Panc1 (cell line): ENCODE measurements around the gene SMYD4.

ENCODE experiments used
- POLR2AphosphoS5 ChIP-seq: IDR thresholded peaks from 2 replicates; pipeline ENCODE4 v1.6.1; 2012; ENCODE audit warnings: mild to moderate bottlenecking, low read depth, low read length, moderate library complexity
- TF ChIP-seq, protein P1 (sequence below): fragments of 450-650 bp; IDR thresholded peaks from 2 replicates; pipeline ENCODE4 v1.5.1; 2017; ENCODE audit warnings: mild to moderate bottlenecking

DNA sequence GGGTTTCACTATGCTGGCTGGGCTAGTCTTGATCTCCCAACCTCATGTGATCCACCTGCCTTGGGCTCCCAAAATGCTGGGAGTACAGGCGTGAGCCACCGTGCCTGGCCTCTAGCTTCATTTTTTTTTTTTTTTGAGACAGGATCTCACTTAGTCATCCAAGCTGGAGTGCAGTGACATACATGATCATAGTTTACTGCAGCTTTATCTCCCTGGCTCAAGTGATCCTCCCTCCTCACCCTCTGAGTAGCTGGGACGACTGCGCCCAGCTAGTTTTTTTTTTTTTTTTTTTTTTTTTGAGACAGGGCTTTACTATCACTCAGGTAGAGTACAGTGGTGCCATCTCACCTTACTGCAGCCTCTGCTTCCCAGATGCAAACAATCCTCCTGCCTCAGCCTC lies 9.8 kb upstream of the SMYD4 start:
- TF ChIP-seq, protein P1, sequence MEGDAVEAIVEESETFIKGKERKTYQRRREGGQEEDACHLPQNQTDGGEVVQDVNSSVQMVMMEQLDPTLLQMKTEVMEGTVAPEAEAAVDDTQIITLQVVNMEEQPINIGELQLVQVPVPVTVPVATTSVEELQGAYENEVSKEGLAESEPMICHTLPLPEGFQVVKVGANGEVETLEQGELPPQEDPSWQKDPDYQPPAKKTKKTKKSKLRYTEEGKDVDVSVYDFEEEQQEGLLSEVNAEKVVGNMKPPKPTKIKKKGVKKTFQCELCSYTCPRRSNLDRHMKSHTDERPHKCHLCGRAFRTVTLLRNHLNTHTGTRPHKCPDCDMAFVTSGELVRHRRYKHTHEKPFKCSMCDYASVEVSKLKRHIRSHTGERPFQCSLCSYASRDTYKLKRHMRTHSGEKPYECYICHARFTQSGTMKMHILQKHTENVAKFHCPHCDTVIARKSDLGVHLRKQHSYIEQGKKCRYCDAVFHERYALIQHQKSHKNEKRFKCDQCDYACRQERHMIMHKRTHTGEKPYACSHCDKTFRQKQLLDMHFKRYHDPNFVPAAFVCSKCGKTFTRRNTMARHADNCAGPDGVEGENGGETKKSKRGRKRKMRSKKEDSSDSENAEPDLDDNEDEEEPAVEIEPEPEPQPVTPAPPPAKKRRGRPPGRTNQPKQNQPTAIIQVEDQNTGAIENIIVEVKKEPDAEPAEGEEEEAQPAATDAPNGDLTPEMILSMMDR, result no peak
- no peak for TF ChIP-seq POLR2AphosphoS5
